ENCODE data around the gene CD8B2.
"Not testable (repeated sequence)": the region's sequence is repeated elsewhere in the genome, so short reads cannot be mapped to it uniquely, and the experiment has no call there.

GRCh38 chr2:106498549-106498948 is 11.4 kb downstream of the CD8B2 start:
- TF ChIP-seq, protein P1, sequence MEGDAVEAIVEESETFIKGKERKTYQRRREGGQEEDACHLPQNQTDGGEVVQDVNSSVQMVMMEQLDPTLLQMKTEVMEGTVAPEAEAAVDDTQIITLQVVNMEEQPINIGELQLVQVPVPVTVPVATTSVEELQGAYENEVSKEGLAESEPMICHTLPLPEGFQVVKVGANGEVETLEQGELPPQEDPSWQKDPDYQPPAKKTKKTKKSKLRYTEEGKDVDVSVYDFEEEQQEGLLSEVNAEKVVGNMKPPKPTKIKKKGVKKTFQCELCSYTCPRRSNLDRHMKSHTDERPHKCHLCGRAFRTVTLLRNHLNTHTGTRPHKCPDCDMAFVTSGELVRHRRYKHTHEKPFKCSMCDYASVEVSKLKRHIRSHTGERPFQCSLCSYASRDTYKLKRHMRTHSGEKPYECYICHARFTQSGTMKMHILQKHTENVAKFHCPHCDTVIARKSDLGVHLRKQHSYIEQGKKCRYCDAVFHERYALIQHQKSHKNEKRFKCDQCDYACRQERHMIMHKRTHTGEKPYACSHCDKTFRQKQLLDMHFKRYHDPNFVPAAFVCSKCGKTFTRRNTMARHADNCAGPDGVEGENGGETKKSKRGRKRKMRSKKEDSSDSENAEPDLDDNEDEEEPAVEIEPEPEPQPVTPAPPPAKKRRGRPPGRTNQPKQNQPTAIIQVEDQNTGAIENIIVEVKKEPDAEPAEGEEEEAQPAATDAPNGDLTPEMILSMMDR (IDR thresholded peaks at IDR 0.05; ENCODE audit: low read depth, low read length): not testable (repeated sequence)
- TF ChIP-seq EZH2phosphoT487 (IDR thresholded peaks at IDR 0.05; ENCODE audit: low read depth): not testable (repeated sequence)

Data from OCI-LY3 (cell line).